Sciatic nerve (tissue), 2 donors: ENCODE results near the gene DAB2IP. TPM values are rescaled to one million over a fixed set of nuclear protein-coding genes. Genes with fewer than 3 reads are reported as not detected.
A peak's percentile ranks its signal among the peaks of the same experiment; 100 is the strongest.
"Not testable (repeated sequence)": the region's sequence is repeated elsewhere in the genome, so short reads cannot be mapped to it uniquely, and the experiment has no call there.

Experiments
- ATAC-seq: fragments of 200-7000 bp; cut with Tn5 transposase; one replicate; pipeline ENCODE4 v1.9.1; 2020; ENCODE audit warnings: mild to moderate bottlenecking, moderate library complexity
- DNase-seq: peaks from one replicate; pipeline ENCODE4 v3.0.0-alpha.2; 2020; ENCODE audit warnings: low spot score
- intact Hi-C: fragments of 100-400 bp; cut with DNase I; formaldehyde crosslinking; loops from one replicate; pipeline ENCODE4 v1.14.2; 2022
- total RNA-seq: library from RNA; stranded (reverse); fragmentation: NEBNext Ultra II Directional; extraction: Animal tissue kit (Norgen Biotek cat#: 25700); gene quantifications from one replicate; pipeline ENCODE4 v1.2.1, GENCODE V29; 2021
- donor health status: DM: no; HTN: no; CAD: no.
- donor health status: DM: no; HTN: no; CAD: no.

DAB2IP gene
- total RNA-seq, 1 donor from 2014 or later = 70.7 TPM

DNA sequence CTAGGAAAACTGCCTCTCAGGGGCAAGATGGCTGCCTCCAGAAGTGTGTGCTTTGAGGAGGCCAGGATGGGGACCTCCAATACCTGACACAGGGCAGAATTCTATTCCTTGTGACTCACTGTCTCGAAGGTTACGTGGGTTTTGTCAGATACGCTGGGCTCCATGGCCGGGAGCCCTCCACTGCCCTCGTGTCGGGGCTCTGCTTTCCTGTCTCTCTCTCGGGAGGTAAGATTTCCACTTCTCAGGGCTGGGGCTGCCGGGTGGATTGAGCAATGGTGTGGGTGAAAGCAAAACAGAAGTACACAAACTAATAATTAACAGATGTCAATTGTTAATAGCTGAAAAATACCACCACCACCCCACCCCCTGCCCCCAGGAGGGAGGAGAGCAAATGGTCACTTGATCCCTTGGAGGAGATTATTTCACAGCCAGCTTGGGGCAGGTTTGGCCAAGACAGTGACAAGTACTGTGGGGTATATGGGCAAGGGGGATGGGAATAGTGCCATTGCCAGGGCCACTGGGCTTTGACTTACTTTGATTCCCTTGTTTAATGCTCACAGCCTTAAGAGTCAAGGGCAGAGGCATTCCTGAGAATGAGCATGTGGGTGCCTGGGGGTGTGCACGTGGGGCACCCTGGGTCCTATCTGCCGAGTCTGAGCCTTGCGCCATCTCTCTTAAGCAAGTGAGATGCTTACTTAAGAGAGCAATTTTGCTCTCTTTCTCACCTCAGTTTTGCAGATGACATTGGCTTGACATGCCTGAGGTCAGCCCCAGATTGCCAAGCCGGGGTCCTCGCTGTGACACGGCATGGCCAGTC lies 28.8 kb upstream of the DAB2IP start:
- DNase-seq (no peak), ATAC-seq (peak; percentile 90)
- intact Hi-C loops = no loop called here

DNA sequence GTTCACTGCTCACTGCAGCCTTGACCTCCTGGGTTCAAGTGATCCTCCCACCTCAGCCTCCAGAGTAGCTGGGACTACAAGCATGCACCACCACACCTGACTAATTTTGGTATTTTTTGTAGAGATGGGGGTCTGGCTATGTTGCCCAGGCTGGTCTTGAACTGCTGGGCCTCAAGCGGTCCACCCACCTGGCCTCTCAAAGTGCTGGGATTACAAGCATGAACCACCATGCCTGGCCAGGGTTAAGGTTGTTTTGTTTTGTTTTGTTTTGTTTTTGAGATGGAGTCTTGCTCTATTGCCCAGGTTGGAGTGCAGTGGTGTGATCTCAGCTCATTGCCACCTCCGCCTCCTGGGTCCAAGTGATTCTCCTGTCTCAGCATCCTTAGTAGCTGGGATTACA lies 28.0 kb upstream of the DAB2IP start:
- ATAC-seq, DNase-seq, intact Hi-C loops: not testable (repeated sequence)

DNA sequence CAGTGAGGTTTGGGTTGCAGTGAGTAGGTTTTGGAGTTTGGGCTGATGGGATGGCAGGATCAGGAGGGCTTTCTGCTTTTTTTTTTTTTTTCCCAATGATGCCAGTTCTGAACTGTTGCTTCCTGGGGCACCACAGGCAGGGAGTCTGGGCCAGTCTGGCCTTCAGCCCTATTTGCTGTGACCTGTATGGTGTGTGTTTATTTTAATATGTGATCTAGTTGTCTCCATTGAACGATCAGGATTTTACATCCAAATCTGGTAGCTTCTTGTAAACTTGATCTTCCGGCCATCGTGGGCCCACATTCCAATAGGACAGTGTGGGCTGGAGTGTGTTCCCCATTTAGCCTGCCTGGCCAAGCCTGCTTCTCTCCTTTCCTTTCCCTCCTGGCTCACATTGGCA lies 25.8 kb upstream of the DAB2IP start:
- DNase-seq = no peak
- ATAC-seq = no peak
- intact Hi-C loops = no loop called here

DNA sequence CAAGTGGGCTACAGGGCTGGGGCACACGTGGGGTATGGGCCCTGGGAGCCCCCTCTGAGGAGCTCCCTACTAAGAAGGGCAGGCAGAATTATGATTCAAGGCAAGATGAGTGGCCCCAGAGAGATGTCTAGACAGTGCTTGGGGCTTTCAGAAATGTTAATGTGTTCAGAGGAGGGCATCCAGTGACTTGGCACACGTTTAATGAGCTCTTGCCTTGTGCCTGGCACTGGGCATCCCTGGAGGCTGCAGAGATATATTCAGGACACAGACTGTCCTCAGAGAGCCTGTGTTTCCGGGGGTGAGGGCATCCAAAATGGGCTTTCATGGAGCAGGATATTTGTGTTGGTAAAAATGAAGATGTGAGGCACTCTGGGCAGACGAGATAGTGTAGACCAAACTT lies 25.4 kb upstream of the DAB2IP start:
- no peak for DNase-seq
- intact Hi-C loops = no loop called here
- no peak for ATAC-seq

DNA sequence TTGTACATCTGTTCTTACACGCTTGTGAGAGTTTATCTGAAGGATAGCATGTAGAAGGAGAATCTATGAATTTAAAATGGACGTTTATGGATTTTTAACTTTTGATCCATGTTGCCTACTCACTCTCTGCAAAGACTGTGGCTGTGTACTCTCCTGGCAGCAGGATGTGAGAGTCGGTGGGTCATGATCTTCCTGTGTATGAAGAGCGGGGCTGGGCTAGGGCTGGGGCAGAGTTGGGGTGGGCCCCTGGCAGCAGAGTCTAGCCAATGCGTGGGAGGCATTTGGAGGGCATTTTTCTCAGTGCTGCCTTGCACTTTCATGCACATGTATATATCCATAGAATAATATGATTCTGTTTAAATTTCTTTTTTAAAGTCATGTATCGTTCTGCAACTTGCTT lies 24.0 kb upstream of the DAB2IP start:
- intact Hi-C loops = no loop called here
- ATAC-seq (no peak), DNase-seq (no peak)

DNA sequence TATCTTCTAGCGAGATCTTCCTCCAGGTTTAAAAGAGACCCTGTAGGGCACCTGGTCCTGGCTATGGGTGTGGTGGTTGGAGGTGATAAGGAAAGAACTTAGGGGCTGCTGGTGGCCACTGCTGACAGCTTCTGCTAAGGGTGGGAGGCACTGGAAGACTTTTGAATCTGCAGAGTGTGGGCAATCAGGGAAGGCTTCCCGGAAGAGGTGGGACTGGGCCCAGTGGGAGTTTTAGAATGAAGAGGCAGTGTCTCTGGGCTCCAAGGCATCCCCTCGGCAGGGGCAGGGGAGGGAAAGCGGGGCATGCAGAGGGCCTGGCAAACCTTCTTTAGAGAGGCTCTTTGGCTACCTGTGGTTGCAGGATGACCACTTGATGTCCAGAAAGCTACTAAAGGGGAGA lies 23.0 kb upstream of the DAB2IP start:
- intact Hi-C loops = no loop called here
- DNase-seq (no peak), ATAC-seq (no peak)

DNA sequence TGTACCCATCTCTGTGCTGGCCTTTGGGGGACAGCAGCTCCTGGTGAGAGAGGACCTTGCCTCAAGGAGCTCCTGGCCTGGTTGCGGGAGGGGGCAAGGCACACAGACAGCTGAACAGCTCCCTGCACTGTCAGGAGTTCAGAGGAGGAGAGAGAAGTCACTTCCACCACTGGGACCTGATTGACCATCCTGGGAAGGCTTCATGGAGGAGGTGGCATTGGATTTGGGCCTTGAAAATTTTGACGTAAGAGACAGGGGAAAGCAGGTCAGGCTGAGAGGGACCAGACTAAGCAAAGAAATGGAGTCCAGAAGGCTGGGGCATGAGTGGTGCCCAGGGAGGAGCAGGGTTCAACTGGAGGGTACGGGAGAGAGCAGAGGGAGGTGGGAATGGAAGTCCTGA lies 20.3 kb upstream of the DAB2IP start:
- DNase-seq = no peak
- no peak for ATAC-seq
- intact Hi-C loops = no loop called here

DNA sequence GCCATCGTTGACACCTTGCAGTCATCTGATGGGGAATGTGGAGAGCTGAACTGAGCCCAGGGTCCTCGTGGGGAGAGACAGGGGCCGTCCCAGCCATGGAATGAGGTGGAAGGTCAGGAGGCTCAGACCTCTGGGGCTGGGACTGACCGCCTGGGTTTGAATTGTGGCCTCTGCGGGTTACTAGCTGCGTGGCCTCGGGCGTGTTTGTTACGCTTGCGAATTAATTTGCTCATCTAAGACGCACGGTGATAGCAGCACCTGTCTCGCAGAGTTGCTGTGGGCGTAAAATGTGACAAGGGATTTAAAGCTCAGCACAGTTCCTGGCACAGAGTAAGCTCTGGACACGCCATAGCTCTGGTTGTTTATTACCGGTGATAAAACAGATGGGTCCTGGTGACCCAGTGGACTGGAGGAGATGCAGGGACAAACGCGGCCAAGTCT lies 19.4 kb upstream of the DAB2IP start:
- intact Hi-C loops = no loop called here
- DNase-seq = no peak
- no peak for ATAC-seq

DNA sequence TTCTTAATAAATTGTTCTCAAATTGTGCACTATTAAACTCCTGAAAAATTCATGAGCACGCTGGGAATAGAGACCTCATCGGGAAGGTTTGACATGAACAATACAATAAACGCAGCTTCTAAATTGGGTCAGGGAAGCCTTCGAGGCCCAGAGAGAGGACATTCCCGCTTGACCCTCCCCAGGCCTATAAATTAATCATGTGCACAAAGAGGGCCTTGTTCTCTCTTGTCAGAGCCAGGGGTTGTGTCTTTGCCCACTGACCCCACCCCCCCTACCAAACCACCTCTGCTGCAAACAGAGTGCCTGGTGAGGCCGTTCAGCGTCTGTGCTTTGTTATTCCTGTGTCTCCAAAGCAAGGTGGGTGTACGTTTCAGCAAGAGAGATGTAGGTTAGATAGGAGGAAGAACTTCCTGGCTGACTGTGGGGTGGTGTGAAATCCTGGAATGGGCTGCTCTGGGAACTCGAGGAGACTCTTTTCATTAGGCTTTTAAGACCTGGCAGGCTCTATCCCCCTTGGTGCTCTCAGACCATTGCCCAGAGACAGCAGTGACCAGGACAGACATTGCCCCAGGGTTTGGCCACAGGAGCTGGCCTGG lies 18.2 kb upstream of the DAB2IP start:
- DNase-seq = no peak
- intact Hi-C loops = no loop called here
- ATAC-seq = no peak

DNA sequence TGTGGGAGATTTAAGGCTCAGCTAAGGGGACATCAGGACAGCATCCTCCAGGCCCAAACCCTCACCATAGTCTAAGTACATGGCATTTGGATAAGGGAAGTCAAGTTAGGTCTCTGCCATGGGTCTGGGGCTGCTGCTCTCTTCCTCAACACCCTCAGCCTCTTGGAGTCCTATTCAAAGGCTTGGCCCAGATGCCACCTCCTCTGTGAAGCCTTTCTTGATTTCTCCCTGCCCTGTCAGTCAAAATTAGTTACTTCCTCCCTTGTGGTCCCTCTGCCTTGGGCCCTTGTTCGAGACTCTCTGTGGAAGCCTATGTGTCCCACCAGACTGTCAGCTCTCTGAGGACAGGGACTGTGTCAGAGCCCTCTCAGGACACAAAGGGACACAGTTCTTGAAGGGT lies 17.7 kb upstream of the DAB2IP start:
- ATAC-seq (no peak), DNase-seq (no peak)
- intact Hi-C loops = no loop called here

DNA sequence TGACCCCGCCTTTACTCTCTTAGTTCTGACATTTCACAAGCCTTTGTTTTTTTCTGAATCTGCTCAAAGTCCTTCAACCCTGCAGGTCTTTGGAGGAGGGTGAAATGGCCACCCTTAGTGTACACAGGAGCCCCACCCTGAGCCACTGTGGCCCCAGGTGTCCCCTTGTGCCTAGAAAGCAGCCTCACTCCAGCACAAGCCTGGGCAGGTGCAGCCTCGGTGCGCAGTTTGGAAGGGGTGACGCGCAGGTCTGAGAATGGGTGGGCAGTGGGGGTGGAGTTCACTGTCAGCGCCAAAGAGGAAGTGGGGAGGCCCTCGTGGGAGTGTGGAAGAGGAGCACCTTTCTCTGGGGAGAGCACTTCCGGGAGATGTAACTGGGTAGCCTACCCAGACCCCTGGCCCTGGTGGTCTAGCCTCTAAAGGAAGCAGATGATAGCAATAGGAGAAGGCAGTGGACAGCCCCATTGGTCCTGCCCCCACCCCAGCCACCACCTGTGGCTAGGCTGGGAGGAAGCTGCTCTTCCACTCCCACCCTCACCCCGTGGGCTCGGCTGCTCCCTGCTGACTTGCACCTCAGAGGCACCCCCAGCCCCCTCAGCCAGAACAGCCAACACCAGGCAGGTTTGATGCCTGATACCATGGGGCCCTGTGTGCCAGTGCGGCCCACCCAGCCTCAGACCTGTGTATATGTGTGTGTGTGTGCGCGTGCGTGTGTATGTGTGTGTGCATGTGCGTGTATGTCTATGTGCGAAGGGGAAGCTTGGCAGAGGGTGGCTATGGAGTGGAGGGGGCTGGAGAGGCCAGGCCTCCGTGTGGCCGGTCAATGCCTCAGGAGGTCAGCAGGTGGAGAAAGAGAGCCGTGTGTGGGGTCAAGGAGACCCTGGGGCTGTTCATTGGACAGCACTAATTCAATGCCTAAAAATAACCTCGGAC lies 16.8 kb upstream of the DAB2IP start:
- ATAC-seq = peak; percentile 64
- intact Hi-C loops = no loop called here
- no peak for DNase-seq

DNA sequence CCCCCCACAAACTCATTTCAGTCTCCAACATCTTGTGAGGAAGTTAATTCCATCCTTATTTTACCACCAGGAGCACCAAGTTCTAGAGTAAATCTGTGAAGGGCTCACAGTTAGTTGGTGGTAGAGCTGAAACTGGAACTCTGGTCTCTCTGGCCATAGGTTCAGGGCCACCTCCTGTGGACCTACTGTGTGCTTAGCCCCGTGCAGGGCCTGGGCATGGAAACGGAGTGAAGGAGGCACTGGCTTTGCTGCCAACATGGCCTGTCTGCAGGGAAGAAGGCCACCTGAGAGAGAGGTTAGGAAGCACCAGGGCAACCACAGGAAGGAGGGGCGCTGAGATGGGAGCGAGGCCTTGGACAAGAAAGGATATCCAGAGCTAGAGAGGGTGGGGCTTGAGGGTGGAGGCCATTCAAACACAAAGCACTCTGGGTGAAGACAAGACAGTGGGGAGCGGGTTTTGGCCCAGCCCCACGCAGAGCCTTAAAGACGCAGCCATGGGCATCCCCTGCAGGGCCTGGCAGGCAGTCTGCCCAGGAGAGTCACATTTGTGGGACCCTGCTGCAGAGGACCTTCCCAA lies 16.0 kb upstream of the DAB2IP start:
- intact Hi-C loops = no loop called here
- ATAC-seq (no peak), DNase-seq (no peak)

DNA sequence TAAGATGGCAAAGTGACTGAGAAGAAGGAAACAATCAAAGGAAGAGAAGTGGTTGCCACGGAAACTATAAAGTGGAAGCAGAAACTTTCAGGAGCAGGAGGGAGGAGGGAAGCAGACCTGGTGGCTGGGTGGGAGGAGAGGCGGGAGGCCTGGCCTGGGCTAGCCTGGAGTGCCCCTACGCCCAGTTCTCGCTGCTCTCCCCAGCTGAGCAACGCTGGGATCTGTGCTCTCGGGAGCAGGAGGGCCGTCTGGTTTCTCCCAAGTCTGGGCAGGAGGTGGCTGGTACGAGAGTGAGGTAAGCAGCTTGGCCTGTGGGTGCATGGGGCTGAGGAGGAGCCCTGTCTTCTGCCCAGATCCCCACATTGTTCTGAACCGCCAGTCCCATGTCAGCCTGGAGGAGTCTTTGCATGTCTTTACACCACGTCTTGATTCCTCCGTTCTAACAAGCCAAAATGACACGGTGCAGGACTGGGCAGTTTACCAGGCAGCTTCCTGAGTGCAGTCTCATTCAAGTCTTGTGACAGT lies 15.0 kb upstream of the DAB2IP start:
- DNase-seq (no peak), ATAC-seq (peak; percentile 12)
- intact Hi-C loops = no loop called here

DNA sequence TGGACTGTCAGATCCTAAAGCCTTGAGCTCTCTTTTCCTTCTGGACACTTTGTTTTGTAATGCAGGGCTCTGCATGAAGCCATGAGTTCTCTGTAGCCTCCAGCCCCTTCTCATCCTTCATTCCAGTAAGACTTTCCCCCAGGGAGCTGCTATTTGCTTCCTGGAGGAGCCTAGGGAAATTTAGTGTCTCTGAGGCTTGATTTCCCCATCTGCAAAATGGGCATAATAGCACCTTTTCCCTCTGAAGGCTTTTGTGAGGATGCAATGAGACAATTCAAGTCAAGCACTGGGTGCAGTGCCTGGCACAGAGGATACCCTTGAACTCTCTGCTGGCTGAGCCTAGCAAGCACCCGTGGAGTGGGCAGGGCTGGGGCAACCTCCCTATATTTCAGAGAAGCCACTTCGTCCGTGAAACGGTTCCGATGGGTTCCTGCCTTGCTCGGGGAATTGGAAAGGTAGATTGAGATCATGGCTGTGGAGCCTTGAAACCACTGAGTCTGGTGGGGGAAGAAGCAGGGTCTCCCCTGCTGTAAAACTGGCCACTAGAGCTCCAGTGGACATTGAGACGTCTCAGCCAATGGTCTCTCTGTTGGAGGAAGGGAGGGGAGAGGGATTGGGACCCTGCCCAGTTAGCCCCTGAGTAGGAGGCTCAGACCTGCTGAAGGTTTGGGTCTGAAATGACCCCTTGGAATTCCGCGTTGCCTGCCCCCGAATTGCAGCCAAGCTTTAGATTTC lies 14.3 kb upstream of the DAB2IP start:
- no peak for DNase-seq
- intact Hi-C loops = no loop called here
- ATAC-seq = no peak

DNA sequence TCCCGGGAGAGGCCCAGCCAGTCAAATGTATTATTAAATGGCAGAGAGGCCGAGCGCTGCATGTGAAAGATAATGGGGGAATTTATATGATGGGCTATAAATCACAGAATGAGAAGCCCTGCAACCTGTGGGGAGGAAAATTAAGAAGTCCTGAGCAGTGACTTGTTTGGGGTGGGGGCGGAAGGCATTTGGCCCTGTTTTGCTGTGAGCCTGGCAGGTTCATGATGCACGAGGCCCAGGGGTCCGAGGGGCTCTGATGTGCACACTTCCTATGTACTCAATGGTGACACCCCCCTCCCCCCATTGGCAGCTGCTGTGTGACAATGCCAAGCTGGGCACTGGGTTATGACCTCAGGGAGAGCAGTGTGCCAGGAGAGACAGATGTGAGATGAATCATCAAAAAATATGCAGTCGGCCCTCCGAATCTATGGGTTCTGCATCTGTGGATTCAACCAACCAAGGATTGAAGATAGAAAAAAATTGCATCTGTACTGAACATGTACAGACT lies 13.7 kb upstream of the DAB2IP start:
- intact Hi-C loops = no loop called here
- no peak for DNase-seq

DNA sequence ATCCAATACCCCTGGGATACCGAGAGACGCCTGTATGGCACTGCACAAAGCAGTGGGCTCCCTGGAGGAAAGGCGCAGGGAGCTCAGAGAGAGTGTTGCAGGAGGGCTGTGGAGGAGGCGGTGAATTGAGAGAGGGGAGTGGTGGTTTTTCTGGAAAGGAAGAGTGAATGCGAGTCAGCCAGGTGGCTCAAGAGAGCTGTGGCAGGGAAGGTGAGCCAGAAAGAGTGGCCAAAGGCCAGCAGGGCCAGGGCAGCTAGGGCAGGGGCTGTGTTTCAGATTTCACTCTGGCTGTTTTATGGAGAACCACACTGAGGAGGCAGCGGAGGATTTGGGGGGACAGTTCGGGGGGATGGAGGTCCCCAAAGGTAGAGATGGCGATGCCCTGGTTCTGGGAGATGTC lies 13.0 kb upstream of the DAB2IP start:
- DNase-seq = no peak
- ATAC-seq = no peak
- intact Hi-C loops = no loop called here

More for the DNA sequence above, 13.7 kb upstream of the DAB2IP start:
- ATAC-seq = no peak

DNA sequence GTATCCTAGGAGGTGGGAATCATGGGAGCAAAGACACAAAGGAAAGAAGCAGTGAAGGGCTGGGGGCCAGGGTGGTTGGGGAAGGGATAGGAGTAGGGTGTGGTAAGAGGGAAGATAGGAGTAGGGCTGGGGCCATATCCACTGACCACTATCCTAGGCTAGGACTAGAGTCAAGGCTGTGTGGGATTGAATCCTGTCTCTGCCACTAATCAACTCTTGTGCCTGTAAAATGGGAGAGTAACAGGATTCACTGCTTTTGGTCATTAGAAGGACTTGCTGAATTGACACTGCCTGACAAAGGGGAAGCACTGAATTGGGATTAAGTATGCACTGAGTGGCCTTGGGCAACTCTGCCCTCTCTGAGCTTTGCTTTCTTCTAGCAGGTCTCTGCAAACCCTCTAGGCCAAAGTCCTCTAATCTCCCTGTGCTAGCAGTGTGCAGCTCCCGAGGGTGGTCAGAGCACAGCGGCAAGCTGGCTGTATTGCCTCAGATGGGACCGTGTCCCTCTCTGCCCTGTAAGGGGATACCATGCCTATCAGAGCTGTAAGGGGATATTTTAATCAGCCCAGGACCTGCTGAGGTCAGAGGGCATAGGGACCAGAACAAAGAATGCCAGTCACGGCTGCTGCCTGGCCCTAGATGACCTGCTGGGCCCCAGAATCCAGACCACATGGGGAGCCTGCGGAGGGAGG lies 12.4 kb upstream of the DAB2IP start:
- DNase-seq (no peak), ATAC-seq (no peak)
- intact Hi-C loops = no loop called here

DNA sequence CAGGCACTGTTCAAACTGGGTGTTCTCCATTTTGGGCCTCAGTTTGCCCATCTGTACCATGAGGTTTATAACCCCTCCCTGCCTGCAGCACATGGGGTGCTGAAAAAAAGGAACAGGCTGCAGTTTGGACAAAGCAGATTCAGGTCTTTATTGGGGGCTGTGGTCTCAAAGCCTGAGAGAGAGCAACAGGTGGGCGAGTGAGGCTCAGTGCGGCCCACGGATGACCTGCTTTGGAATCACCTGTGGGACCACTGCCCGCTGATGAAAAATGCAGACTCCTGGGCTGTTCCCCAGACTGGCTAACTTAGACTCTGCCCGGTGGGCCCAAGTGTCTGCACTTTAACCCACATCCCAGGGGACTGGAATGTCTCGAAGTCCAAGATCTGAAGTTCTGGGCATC lies 11.8 kb upstream of the DAB2IP start:
- intact Hi-C loops = no loop called here
- ATAC-seq = no peak
- no peak for DNase-seq
